Keratinocyte (primary cell): Measurements from ENCODE around the gene CFAP58. TPM values are rescaled to one million over a fixed set of nuclear protein-coding genes. Genes with fewer than 3 reads are reported as not detected.

Experiments
- DNase-seq: peaks from one replicate; pipeline ENCODE4 v3.0.0-alpha.2; 2011; ENCODE audit warnings: low read depth, missing footprints, low spot score
- FAIRE-seq: peaks from 2 replicates; lab custom pipeline; 2011; peaks lifted over from hg19 to GRCh38; lab: Jason Lieb, UNC
- H2AFZ ChIP-seq: 2 replicates; pipeline ENCODE4 v1.6.0; 2012; ENCODE audit warnings: low read length, control low read depth, inconsistent platforms; ENCODE audit not compliant: control insufficient read depth
- H3K27ac ChIP-seq: 2 replicates; pipeline ENCODE4 v1.5.1; 2011; ENCODE audit warnings: low read length; ENCODE audit not compliant: control insufficient read depth, insufficient read depth
- H3K27me3 ChIP-seq: 3 replicates; pipeline ENCODE4 v1.6.0; 2011; ENCODE audit warnings: low read length; ENCODE audit not compliant: control insufficient read depth, insufficient read depth; ENCODE audit errors: extremely low read depth
- H3K36me3 ChIP-seq, 2 experiments: 2 replicates in 1 of 2; 3 replicates in 1 of 2; pipeline ENCODE4 v1.5.1; 2011; ENCODE audit warnings: low read length in 2 of 2, mild to moderate bottlenecking in 1 of 2; ENCODE audit not compliant: control insufficient read depth in 2 of 2, insufficient read depth in 2 of 2; ENCODE audit errors: extremely low read depth in 1 of 2
- H3K4me1 ChIP-seq: 3 replicates; pipeline ENCODE4 v1.5.1; 2011; ENCODE audit warnings: low read length; ENCODE audit not compliant: control insufficient read depth, insufficient read depth; ENCODE audit errors: extremely low read depth
- H3K4me2 ChIP-seq: 3 replicates; pipeline ENCODE4 v1.6.0; 2011; ENCODE audit warnings: low read depth, low read length; ENCODE audit not compliant: control insufficient read depth, insufficient read depth; ENCODE audit errors: extremely low read depth
- H3K4me3 ChIP-seq, 3 experiments: fragments of 200-600 bp in 1 of 3; sonication (generic) in 1 of 3; 2 replicates in 2 of 3; 3 replicates in 1 of 3; pipeline ENCODE4 v1.5.1; 2011 to 2016; ENCODE audit warnings: low read length in 3 of 3, mild to moderate bottlenecking in 3 of 3, control low read depth in 2 of 3, inconsistent platforms in 1 of 3, low read depth in 1 of 3, mixed read lengths in 1 of 3, mixed run types in 1 of 3, moderate library complexity in 1 of 3; ENCODE audit not compliant: control insufficient read depth in 2 of 3, insufficient read depth in 2 of 3; ENCODE audit errors: extremely low read depth in 1 of 3
- H3K79me2 ChIP-seq: 2 replicates; pipeline ENCODE4 v1.6.0; 2012; ENCODE audit warnings: low read length; ENCODE audit not compliant: control insufficient read depth, insufficient read depth
- H3K9ac ChIP-seq: 3 replicates; pipeline ENCODE4 v1.6.0; 2011; ENCODE audit warnings: low read length; ENCODE audit not compliant: control insufficient read depth, insufficient read depth; ENCODE audit errors: extremely low read depth
- H3K9me1 ChIP-seq: 3 replicates; pipeline ENCODE4 v1.6.0; 2011; ENCODE audit warnings: low read length; ENCODE audit not compliant: control insufficient read depth, insufficient read depth; ENCODE audit errors: extremely low read depth
- H3K9me3 ChIP-seq: 2 replicates; pipeline ENCODE4 v1.5.1; 2012; ENCODE audit warnings: low read depth, low read length; ENCODE audit not compliant: control insufficient read depth
- H4K20me1 ChIP-seq: 3 replicates; pipeline ENCODE4 v1.6.0; 2011; ENCODE audit warnings: low read length; ENCODE audit not compliant: control insufficient read depth, insufficient read depth; ENCODE audit errors: extremely low read depth
- EZH2 ChIP-seq: IDR thresholded peaks from one replicate; pipeline ENCODE4 v1.6.1; 2012; ENCODE audit warnings: inconsistent platforms, mild to moderate bottlenecking, low read length, moderate library complexity
- dilution Hi-C: fragments of 300-500 bp; cut with MboI; formaldehyde crosslinking; loops from one replicate; pipeline ENCODE4 v1.7.0; 2020; ENCODE audit warnings: low sequenced_read_pairs; ENCODE audit not compliant: extremely low pct_ligation_motif_present
- polyA plus RNA-seq, 5 experiments: library from polyadenylated mRNA; depleted of rRNA in 3 of 5; stranded (reverse) in 3 of 5; stranded (forward) in 1 of 5; unstranded in 1 of 5; fragments of >200 nt; gene quantifications; 1 replicate in 1 of 5; 2 replicates in 3 of 5; 3 replicates in 1 of 5; pipeline versions ENCODE4 v1.2.1 to v1.2.3, GENCODE V29; 2011 to 2012; ENCODE audit warnings: missing spikeins in 2 of 5, low read depth in 1 of 5, low replicate concordance in 1 of 5
- TF ChIP-seq, protein P1 (sequence below), 3 experiments: IDR thresholded peaks in 1 of 3; conservative IDR thresholded peaks in 1 of 3; optimal IDR thresholded peaks in 1 of 3; 2 replicates in 2 of 3; 3 replicates in 1 of 3; pipeline versions ENCODE3 to v1.5.1; 2011; ENCODE audit warnings: low read length in 3 of 3, mild to moderate bottlenecking in 3 of 3, moderate library complexity in 2 of 3, control low read depth in 1 of 3, inconsistent platforms in 1 of 3; ENCODE audit not compliant: insufficient read depth in 2 of 3; ENCODE audit errors: extremely low read depth in 1 of 3

CFAP58 gene
- polyA plus RNA-seq, 1 donor (not counting 4 experiments of a cell fraction or from before 2014, with no cell fraction given) = 2.3 TPM

DNA sequence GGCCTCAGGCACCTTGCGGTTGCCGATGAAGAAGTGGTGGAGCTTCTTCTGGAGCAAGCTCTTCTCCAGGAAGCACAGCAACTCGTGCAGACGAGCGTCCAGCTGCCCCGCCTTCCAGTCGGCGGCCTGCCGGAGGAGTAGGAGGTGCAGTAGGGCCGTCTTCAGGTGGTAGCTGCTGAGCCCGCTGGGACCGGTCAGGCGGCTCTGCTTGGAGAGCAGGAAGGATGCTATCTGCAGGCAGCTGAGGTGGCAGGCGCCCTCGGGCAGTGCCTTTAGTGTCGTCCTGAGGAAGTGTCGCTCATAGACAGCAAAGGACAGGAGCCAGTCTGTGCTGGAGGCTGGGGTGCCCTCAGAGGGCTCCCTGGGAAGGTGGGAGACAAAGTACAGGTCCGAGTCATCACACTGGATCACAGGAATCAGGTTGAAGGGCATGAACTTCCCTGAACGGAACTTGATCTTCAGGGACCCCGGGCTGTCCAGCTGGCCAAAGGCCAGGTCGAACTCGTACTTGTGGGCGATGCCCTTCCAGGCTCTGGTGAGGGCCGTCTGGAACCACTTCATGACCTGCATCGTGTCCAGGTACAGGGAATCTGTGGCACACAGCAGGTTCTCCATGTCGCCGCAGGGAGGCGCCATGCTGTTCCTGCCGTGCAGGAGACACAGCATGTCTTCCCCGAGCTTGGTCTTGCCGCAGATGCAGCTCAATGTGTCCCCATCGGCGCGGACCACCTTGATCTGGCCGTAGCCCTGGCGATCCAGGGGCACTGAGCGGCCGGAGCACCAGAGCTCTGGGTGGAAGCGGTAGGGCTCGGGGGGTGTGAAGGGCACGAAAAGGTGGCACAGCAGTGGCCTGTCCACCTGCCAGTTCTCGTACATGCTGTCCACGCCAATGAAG, 38.8 kb upstream of the CFAP58 start:
- H3K4me3 ChIP-seq = no peak overlapping the region
- no peak overlapping the region for H3K27ac ChIP-seq
- peaks cover 3% of the 10 kb centered on the region for H3K9me1 ChIP-seq
- H3K79me2 ChIP-seq = peaks cover 69% of the 10 kb centered on the region
- H3K27me3 ChIP-seq = no peaks in the 10 kb centered on the region
- no peak for TF ChIP-seq EZH2
- TF ChIP-seq, protein P1, sequence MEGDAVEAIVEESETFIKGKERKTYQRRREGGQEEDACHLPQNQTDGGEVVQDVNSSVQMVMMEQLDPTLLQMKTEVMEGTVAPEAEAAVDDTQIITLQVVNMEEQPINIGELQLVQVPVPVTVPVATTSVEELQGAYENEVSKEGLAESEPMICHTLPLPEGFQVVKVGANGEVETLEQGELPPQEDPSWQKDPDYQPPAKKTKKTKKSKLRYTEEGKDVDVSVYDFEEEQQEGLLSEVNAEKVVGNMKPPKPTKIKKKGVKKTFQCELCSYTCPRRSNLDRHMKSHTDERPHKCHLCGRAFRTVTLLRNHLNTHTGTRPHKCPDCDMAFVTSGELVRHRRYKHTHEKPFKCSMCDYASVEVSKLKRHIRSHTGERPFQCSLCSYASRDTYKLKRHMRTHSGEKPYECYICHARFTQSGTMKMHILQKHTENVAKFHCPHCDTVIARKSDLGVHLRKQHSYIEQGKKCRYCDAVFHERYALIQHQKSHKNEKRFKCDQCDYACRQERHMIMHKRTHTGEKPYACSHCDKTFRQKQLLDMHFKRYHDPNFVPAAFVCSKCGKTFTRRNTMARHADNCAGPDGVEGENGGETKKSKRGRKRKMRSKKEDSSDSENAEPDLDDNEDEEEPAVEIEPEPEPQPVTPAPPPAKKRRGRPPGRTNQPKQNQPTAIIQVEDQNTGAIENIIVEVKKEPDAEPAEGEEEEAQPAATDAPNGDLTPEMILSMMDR (optimal IDR thresholded peaks at IDR 0.05 in 1 of 3, IDR thresholded peaks at IDR 0.05 in 1 of 3, conservative IDR thresholded peaks at IDR 0.05 in 1 of 3; ENCODE audit: extremely low read depth in 1 of 3, insufficient read depth in 2 of 3, low read length in 3 of 3) = no peak
- peaks cover 32% of the 10 kb centered on the region for H3K4me1 ChIP-seq
- H2AFZ ChIP-seq = no peak overlapping the region
- H3K36me3 ChIP-seq = peaks cover 21 to 34% of the 10 kb centered on the region in 2 experiments
- DNase-seq = no peak
- dilution Hi-C loops = no loop called here
- no peak overlapping the region for H3K4me2 ChIP-seq
- FAIRE-seq = no peak
- H3K9me3 ChIP-seq = no peaks in the 10 kb centered on the region
- no peak overlapping the region for H3K9ac ChIP-seq
- H4K20me1 ChIP-seq = peaks cover 12% of the 10 kb centered on the region

DNA sequence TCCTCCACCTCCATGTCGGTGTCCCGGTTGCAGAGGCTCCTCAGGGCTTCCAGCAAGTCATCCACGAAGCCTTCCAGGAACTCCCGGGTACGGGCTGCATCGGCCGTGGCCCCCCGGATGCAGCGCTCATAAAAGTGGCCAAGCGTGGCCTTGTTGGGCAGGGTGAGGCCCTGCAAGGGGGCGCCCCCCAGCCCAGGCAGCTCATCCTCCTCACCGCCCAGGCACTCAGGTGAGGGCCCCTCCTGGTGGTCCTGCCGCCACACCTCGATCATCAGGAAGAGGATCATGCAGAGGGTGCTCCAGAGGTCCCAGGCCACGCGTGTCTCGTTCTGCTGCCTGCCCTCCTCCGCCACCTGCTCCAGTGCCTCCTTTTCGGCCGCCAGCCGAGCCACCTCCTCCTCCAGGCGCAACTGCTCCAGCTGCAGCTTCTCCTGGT, 38.1 kb upstream of the CFAP58 start:
- Histone ChIP-seq H2AFZ (no peak overlapping the region), H3K9me3 (no peaks in the 10 kb centered on the region), H3K4me1 (peaks cover 38% of the 10 kb centered on the region), H3K27me3 (no peaks in the 10 kb centered on the region), H3K9ac (no peak overlapping the region), H3K36me3 (peaks cover 21 to 29% of the 10 kb centered on the region in 2 experiments), H3K4me3 (no peak overlapping the region), H3K79me2 (peaks cover 75% of the 10 kb centered on the region), H3K9me1 (peaks cover 3% of the 10 kb centered on the region), H3K4me2 (no peak overlapping the region), H3K27ac (no peak overlapping the region), H4K20me1 (peaks cover 12% of the 10 kb centered on the region)
- no peak for FAIRE-seq
- TF ChIP-seq, protein P1 (optimal IDR thresholded peaks at IDR 0.05 in 1 of 3, IDR thresholded peaks at IDR 0.05 in 1 of 3, conservative IDR thresholded peaks at IDR 0.05 in 1 of 3; ENCODE audit: extremely low read depth in 1 of 3, insufficient read depth in 2 of 3, low read length in 3 of 3) = no peak
- TF ChIP-seq EZH2 = no peak
- dilution Hi-C loops = no loop called here
- no peak for DNase-seq
